HG02885 (cell line): ENCODE data around the gene LIPA.
A peak's percentile ranks its signal among the peaks of the same experiment; 100 is the strongest.
"Not testable (repeated sequence)": the region's sequence is repeated elsewhere in the genome, so short reads cannot be mapped to it uniquely, and the experiment has no call there.

Source experiments
- ATAC-seq: cut with Tn5 transposase; IDR thresholded peaks from one replicate; pipeline ENCODE4 v1.9.1; 2021; ENCODE audit warnings: mild to moderate bottlenecking; ENCODE audit not compliant: unreplicated experiment, poor library complexity

LIPA gene

DNA sequence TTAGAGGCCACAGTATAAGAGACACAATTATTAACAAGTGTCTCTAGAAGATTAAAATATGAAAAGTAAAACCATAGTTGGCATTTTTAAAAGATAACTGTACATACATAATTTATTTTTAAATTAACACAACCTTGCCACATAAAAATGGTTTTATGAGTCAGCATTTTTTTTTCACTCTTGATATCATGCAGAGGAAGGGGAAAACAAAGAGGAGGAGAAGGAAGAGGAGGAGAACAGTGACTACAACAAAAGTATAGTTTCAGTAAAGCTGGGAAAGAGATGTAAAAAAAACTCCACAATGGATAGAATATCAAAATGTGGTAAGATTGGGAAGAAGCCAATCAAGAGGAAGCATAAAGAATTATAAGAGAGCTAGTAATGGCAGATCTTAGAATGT is 78.5 kb downstream of the LIPA start:
- ATAC-seq = no peak

DNA sequence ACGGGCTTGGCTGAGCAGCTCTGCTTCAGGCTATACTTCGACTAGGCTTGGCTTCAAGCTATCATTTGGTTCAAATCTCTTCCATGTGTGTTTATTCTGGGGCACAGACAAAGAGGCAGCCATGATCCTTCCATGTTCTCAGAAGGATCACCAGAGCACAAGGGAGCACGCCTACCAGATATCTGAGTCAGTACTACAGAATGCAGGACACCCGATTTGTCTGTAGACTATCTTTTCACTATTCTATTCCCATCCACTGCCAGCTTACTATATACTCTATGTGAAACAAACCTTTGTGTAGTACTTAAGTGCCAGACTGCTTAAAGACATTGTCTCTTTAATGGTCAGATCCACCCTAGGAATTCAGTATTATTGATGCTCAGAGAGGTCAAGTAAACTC is 79.6 kb downstream of the LIPA start:
- ATAC-seq = no peak

DNA sequence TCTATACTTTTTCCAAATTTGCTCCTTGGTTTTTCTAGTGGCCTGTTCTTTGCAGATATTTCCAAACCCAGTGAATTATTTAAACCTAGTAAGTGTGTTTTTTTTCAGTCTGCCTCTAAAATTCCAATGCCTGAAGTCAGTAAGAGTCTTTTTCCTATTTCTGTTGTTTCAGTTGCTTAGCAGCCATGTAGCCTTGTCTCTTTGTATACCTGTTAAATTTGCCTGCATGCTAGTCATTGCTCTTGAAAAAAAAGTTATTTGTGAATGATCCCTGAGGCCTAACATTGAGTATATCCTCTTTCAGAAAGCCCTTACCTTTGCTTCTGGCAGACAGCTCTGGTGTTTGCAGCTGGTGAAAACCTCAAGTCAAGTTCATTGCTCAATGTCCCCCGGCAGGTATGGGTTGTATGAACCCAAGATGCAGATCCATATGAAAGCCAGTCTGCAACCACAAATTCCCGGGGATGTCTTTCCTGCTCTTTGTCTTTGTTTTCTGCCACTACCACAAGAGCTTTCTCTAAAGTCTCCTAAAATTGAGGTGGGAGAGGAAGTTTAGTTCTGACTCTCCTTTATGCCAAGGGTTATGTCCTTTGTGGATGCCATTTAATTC is 80.2 kb downstream of the LIPA start:
- no peak for ATAC-seq

DNA sequence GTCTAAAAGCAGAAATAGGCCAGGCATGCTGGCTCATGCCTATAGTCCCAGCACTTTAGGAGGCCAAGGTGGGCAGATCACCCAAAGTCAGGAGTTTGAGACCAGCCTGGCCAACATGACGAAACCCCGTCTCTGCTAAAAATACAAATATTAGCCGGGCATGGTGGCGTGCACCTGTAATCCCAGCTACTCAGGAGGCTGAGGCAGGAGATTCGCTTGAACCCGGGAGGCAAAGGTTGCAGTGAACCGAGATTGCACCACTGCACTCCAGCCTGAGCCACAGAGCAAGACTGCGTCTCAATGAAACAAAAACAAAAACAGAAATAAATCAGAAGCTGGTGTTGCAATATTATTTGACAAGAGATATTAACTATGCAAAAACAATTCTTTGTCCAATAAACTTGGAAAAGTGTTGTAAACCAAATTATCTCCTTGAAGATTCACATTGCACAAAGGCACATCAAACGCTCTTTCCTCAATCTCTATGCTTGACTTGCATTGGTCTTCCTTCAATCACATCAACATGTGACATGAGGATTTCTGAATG is 83.1 kb downstream of the LIPA start:
- ATAC-seq = not testable (repeated sequence)

DNA sequence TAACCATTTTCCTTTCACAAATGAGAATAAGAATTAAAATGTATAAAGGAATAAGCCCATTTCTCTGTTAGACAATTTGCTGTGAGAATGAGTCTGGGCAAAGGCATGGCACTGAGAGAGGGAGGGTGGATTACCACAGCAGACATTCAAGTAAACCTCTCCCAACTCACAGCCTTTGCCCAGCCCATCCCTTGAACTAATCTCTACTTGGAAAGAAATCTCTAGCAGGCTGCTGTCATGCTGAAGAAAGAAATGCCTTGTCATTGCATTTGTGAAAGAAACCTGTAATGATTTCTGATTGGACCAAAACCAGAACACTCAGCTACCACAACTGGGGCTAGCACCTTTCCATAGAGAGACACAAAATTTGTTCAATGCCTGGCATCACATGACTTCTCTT is 83.7 kb downstream of the LIPA start:
- ATAC-seq = no peak

DNA sequence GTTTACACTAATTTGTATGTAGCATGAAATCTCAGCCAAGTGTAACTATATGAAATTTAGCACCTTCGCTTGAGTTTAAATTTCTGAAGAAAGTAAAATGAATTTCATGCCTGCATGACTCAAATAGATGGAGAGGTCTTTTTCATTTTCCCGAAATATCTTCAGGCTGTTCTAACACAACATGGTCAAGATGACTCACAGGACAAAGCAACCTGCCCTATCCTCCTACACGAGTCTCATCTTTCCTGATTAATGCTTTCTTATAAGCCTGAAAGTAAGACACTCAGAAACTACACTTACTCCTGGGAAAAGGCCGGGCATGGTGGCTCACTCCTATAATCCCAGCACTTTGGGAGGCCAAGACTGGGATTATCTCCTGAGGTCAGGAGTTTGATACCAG is 85.7 kb downstream of the LIPA start:
- ATAC-seq = no peak

DNA sequence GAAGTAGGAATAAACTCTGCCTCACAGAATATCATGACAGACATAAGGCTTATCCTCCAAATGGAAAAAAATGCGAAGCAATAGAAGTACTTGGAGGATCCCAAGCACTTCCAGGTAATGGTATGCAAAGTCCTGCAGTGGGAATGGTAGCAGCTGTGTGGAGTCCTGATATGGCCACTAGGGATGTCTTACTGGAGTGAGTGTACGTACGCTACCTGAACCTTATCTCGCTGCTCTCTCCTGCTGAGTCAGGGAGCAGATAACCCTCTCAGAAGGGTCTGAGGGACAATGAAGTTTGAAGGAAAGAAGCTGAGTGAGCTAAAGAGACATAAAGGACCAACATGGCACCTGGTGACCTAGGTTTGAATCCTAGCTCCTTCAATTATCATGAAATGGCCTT is 86.7 kb downstream of the LIPA start:
- ATAC-seq = no peak

DNA sequence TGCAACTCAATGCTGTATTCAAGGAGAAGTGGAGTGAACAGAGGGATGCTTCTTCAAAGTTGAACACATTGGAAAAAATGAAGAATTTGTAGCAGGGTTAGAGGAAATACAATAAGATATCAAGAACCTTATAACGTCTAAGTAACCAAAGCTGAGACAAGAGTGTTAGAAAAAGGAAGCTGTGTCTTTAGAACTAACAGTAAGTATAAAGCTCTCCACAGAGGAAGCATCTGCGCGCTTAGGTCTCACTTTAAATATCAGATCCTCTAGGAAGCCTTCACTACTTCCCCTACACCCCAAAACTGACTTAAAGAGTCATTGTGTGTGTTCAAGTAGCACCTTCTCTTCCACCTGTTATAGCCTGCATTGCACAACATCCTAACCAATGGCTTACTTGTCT is 87.5 kb downstream of the LIPA start:
- peak; percentile 7 for ATAC-seq
